22Rv1 (cell line): Measurements from ENCODE around the gene OTUB2.

Source experiments
- H3K27ac ChIP-seq: fragments of 450-650 bp; 2 replicates; pipeline ENCODE4 v1.5.1; 2017
- ZFX ChIP-seq: fragments of 450-650 bp; IDR thresholded peaks from 2 replicates; pipeline ENCODE4 v1.6.1; 2017; ENCODE audit warnings: antibody characterized with exemption, borderline replicate concordance
- TF ChIP-seq, protein P1 (sequence below): fragments of 450-650 bp; IDR thresholded peaks from 2 replicates; pipeline ENCODE4 v1.5.1; 2017; ENCODE audit warnings: mild to moderate bottlenecking

OTUB2 gene

GRCh38 chr14:94045563-94046345 lies 19.6 kb downstream of the OTUB2 start:
- H3K27ac ChIP-seq = no peak overlapping the region
- TF ChIP-seq ZFX = no peak
- TF ChIP-seq, protein P1, sequence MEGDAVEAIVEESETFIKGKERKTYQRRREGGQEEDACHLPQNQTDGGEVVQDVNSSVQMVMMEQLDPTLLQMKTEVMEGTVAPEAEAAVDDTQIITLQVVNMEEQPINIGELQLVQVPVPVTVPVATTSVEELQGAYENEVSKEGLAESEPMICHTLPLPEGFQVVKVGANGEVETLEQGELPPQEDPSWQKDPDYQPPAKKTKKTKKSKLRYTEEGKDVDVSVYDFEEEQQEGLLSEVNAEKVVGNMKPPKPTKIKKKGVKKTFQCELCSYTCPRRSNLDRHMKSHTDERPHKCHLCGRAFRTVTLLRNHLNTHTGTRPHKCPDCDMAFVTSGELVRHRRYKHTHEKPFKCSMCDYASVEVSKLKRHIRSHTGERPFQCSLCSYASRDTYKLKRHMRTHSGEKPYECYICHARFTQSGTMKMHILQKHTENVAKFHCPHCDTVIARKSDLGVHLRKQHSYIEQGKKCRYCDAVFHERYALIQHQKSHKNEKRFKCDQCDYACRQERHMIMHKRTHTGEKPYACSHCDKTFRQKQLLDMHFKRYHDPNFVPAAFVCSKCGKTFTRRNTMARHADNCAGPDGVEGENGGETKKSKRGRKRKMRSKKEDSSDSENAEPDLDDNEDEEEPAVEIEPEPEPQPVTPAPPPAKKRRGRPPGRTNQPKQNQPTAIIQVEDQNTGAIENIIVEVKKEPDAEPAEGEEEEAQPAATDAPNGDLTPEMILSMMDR = no peak

- no peak overlapping the region for H3K27ac ChIP-seq
- no peak for TF ChIP-seq ZFX
- TF ChIP-seq, protein P1 = no peak
Observed at GRCh38 chr14:94046696-94047250, 20.6 kb downstream of the OTUB2 start.

GRCh38 chr14:94047581-94047980 lies 21.4 kb downstream of the OTUB2 start:
- TF ChIP-seq, protein P1 = no peak
- no peak for TF ChIP-seq ZFX
- no peak overlapping the region for H3K27ac ChIP-seq

DNA sequence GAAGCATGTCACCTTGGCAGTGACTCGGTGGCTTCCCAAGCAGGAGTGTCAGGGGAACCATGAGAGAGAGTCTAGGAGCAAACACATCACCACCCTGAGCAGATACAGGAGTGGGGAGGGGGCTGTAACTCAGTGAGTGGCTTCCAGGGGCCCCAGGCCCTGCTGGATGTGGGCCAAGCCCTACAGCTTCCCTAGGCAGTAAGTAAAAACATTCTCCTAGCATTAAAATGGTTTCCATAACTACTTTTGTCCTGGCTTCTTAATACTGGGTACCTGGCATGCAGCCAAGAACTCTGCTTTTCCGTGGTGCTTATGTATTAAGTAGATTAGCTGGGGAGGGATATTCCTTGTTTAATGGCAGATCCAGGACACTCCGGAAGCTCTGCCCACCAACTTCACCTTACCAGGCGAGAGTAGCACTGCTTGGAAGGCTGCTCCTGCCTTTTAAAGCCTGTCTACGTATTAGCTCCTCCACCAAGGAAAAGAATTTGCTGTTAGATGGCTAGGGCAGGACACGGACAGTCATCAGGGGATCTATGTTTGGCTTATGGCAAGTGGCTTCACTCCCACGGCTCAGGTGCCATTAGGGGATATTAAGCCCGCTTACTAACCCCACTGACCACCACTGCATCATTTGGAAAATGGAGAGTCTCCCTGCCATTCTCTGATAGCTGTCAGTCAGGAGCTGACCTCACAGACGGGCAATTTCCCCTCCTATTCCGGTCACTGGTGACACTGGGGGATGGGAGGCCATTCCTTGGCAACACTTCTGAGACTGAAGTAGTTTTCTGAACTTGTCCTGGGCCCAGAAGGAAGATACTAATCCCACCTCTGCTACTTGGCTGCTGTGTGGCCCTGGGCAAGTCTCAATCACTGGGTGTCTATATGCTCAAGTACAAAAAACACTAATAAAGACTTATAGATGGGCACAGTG lies 22.8 kb downstream of the OTUB2 start:
- H3K27ac ChIP-seq = no peak overlapping the region
- TF ChIP-seq ZFX = no peak
- TF ChIP-seq, protein P1 = no peak

DNA sequence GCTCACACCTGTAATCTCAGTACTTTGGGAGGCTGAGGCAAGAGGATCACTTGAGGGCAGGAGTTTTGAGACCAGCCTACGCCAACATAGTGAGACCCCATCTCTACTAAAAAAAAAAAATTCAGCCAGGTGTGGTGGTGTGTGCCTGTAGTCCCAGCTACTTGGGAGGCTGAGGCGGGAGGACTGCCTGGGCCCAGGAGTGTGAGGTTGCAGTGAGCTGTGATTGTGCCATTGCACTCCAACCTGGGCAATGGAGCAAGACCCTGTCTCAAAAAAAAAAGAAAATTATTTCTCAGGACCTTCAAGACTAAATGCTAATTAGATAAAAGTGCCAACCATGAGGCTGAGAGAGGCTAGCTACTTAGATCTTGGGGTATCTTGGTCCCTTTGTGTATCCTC lies 23.5 kb downstream of the OTUB2 start:
- TF ChIP-seq, protein P1 = no peak
- TF ChIP-seq ZFX = no peak
- H3K27ac ChIP-seq = no peak overlapping the region

GRCh38 chr14:94050231-94050880 lies 24.2 kb downstream of the OTUB2 start:
- no peak overlapping the region for H3K27ac ChIP-seq
- no peak for TF ChIP-seq ZFX
- TF ChIP-seq, protein P1 = no peak
